GM19239 (cell line): ENCODE measurements around the gene A4GALT.
"Not testable (repeated sequence)": the region's sequence is repeated elsewhere in the genome, so short reads cannot be mapped to it uniquely, and the experiment has no call there.

Experiments
- DNase-seq: peaks from one replicate; pipeline ENCODE4 v3.0.0; 2011; ENCODE audit warnings: low spot score; ENCODE audit not compliant: insufficient read length
- FAIRE-seq: peaks from 2 replicates; lab custom pipeline; 2011; peaks lifted over from hg19 to GRCh38; lab: Jason Lieb, UNC

Gene A4GALT

DNA sequence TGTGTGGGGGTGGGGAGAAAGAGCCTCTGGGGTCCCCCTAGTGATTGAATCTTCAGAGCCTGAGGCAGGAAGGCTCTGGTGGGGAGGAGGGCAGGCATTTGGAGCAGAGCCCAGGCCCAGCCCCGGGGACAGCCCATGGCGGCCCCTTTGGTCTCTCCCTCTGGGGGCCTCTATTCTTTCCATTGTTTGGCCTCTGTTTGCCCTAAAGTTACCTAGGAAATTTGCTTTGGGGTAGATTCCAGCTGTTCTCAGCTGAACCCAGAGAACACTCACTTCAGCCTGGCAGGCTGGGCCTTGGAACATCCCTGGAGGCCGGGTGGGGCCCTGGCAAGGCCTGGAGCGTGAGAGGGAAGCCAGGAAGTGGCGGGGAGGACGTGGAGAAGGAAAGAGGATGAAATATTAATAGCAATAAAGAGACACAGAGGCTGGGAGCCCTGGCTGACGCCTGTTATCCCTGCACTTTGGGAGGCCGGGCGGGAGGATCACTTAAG, 22.9 kb upstream of the A4GALT start:
- DNase-seq (no peak), FAIRE-seq (no peak)

DNA sequence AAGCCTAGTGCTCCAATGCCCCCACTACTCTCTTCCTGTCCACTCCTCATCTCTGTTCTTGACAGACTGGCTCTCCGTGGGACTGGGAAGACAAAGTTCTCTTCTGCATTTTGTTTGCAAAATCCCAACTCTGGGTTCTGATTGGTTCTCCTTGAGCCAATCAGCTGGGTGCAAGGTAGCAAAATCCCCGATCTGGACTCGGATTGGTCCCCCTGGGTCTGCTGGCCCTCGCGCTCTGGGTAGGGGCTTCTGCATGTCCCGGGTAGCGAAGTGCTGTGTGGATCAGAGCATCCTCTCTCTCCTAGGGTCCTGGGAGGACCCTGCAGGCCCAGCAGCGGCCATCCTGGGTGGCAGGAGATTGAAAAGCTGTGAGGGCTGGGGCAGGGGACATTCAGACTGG, 22.3 kb upstream of the A4GALT start:
- DNase-seq (no peak), FAIRE-seq (no peak)

DNA sequence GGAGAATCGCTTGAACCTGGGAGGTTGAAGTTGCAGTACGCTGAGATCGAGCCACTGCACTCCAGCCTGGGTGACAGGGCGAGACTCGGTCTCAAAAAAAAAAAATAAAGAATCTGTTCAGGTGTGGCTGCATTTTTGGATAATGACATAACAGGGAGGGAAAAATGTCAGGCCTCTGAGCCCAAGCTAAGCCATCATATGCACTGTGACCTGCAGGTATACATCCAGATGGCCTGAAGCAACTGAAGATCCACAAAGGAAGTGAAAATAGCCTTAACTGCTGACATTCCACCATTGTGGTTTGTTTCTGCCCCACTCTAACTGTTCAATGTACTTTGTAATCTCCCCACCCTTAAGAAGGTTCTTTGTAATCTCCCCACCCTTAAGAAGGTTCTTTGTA, 19.6 kb upstream of the A4GALT start:
- not testable (repeated sequence) for DNase-seq, FAIRE-seq

DNA sequence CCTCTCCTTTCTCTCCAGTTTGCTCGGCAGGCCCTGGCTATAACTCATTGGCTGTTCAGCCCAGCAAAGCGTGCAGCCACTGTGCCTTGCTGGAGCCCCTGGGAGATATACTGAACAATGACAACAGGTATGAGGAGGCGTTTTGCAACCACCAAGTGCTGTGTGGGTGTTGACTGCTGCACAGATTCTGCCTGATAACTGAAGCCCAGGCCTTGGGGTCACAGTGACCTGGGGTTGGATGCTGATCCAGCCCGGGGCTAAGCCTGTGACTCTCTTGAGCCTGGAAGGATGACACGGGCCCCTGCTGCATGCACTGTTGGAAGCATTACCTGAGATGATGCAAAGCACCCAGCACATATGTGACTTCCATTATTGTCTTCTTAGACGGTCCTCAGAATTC, 13.7 kb upstream of the A4GALT start:
- DNase-seq (no peak), FAIRE-seq (no peak)

DNA sequence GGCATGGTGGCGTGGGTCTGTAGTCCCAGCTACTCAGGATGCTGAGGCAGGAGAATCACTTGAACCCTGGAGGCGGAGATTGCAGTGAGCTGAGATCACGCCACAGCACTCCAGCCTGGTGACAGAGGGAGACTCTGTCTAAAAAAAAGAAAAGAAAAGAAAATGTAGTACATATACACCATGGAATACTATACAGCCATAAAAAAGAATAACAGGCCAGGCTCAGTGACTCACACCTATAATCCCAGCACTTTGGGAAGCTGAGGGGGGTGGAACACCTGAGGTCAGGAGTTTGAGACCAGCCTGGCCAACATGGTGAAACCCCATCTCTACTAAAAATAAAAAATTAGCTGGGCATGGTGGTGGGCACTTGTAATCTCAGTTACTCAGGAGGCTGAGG, 12.7 kb upstream of the A4GALT start:
- DNase-seq, FAIRE-seq: not testable (repeated sequence)

DNA sequence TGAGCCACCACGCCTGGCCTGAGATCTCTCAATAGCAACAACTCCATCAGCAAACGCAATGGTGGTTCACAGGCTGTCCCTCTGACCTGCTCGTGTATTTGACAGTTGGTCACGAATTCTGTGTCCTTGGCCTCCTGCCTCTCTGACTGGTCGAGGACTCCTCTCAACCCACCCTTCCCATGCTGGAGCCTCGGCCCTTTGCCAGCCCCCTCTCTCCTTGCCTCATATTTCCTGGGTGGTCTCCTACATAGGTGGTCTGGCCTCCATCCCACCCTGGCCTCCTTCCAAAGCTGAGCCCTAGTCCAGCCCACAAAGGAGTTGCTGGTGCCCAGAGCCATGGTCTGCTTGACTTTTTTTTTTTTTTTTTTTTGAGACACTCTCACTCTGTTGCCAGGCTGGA, 11.4 kb upstream of the A4GALT start:
- no peak for FAIRE-seq

DNA sequence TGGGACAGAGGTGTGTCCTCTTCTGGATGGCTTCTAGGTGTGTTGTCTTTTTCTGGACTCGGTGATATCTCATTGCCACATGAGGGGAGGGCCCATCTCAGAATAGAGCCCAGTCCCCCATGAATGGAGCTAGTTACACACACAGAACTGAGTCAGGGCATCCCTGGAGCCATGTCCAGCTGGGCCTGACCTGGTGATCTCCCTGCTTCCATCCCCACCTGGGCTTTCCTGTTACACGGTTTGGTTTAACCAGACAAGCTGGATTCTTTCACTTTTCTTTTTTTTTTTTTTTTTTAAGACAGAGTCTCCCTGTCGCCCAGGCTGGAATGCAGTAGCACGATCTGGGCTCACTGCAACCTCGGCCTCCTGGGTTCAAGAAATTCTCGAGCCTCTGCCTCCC, 6.1 kb upstream of the A4GALT start:
- DNase-seq (no peak), FAIRE-seq (no peak)

More for the DNA sequence above, 11.4 kb upstream of the A4GALT start:
- DNase-seq = no peak

DNA sequence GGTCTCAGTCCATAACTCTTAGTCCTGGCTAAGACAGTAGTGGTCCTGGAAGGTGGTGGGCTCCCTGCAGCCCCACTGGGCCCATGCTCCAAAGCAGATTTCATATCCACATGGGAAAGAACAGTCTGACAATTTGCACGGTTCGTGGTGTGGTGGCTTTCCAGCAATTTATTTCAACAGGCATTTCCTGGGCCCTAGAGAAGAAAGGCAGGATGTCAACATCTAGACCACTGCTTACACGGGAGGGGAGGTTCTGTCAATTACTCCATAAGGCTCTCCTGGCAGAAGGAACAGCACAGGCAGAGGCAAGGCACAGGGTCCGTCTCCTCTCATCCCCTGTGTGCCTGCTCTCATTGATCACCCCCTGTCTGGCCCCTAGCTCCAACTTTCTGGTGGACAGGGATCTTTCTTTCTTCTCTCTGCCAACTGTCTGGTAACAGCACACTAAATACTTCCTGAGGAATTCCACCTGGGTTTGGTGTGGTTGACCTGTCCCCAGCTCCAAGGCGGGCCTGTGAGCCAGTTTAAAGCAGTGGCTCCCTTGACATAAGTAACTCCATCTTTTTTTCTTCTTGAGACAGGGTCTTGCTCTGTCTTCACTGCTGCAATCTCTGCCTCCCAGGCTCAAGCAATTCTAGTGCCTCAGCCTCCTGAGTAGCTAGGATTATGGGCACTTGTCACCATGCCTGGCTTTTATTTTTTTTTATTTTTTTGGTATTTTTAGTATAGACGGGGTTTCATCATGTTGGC, 5.1 kb upstream of the A4GALT start:
- no peak for DNase-seq
- no peak for FAIRE-seq

DNA sequence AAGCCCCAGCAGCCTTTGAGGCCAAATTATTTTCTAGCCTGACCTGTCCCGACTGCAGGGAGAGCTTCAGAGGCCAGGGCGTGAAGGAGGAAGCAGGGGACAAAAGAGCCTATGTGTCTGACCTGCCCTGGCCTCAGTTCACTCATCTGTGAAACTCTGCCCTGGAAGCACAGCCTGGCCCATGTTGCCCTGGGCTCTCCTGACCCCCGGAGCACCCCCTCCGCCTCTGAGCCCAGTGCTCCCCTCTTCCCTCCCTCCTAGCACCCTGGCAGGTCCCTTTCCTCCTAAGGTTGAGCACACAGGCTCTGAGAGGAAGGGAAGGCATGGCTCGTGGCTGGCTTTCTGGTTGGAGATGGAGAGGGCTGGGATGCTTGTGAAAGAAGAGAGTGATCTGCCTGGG, 3.4 kb upstream of the A4GALT start:
- DNase-seq = no peak
- FAIRE-seq = no peak

DNA sequence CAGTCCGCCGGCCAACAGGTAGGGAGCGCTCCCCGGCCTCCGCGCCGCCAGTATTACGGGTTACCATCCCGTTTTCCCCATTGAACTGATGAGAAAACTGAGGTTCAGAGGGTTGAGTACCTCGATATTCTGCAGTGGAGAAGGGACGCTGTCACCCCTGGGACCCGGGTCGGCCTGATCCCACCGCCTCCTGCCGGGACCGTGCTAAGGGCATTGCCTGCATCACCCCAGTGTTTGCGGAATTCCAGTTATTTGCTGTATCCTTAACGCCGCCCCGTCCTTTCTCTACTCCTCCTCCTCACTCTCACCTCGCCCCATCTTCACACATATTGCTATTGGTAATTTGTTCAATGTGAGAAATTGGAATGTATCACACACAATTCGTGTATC, 370 bp upstream of the A4GALT start:
- FAIRE-seq = peak; percentile 23
- DNase-seq = no peak

DNA sequence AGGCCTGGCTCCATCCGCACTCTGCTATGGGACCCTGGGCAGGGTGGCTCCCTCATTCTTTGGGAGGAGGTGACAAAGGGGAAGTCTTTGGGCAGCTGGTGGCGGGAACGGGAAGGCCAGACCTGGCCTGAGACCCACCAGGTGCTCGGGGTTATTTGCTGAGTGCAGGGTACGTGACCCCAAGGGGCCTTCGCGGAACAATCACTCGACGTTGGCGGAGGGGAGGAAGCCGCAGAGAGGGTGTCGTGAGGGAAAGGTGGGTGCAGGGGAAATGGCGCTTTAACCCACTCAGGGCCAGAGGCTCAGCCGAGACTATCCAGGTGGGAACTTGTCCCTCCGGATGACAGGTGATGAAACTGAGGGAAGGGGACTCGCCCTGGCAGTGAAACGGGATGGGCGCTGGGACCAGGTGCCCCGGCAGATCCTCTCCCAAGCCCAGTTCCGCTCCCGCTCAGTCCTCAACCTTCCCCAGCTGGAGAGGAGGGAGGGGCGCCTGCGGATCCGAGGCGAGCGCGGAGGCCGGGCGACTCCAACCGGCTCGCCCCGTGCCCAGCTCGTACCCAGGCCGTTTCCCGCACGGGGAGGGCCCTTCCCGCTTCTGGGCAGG, 911 bp downstream of the A4GALT start:
- no peak for DNase-seq

DNA sequence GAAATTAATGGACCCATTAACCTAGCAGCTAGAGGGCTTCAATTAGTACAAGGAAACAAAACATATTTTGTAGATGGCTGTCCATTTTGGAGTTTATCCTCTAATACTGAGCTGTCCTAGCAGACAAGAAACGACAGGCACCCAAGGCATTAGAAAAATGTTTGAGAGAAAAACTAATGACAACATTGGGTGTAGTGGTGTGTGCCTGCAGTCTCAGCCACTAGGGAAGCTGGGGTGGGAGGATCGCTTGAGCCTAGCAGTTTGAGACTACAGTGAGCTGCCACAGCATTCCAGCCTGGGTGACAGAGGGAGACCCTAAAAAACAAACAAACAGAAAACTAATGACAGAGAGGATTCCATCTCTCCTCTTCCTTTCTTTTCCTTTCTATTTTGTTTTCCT, 1.5 kb downstream of the A4GALT start:
- FAIRE-seq (peak; percentile 87), DNase-seq (no peak)

More for the DNA sequence above, 911 bp downstream of the A4GALT start:
- no peak for FAIRE-seq

DNA sequence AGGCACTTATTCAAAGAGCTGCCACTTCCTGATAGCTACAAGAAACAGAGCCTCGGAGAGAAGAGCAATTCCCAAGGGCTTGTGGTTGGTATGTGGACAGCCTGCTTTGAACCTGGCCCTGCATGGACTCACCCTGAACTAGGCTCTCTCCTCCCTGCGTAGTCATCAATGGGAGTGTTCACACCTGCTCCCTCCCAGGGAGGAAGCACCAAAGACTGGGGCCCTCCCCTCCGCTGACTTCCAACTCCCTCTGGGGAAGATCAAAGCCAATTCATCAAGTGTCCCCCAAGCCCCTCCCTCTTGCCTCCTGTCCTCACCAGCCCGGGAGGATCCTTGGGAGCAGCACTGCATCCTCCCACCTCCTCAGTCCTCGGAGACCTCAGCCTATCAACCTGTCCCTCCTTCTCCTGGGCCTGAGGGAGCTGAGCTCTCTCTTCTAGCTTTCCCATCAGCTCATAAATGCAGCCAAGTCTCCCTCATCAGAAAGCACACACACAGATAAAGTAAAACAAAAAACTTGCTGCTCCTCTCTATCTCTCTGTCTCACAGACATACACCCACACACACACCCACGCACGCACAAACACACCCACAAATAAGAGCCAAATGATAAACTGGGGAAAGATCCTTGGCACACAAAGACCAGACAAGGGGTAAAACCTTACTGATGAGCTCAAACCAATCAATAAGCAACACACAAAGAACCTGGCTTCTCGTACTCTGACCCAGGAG, 3.3 kb downstream of the A4GALT start:
- FAIRE-seq = no peak
- no peak for DNase-seq

DNA sequence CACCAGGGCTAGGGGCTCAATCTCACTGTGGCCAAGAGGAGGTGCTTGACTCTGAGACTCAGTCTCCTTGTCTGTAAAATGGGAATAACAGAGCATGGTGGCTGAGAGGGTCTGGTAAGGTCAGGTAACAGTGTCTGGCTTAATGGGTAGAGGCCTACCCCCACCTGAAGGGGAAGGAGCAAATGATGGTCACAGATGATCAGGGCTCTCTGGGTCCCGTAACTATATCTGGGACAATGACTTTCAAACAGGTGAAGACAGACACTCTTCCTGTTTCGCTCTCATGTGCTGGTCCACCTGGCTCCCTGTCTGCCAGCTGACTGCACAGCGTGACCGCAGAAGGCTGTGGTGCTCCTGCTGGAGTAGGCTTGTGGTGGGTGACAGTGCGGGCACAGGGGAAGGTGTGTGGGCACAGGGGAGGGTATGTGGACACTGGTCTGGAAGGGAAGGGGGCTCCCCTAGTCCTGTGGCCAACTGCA, 4.0 kb downstream of the A4GALT start:
- DNase-seq (peak; percentile 59), FAIRE-seq (peak; percentile 99)

DNA sequence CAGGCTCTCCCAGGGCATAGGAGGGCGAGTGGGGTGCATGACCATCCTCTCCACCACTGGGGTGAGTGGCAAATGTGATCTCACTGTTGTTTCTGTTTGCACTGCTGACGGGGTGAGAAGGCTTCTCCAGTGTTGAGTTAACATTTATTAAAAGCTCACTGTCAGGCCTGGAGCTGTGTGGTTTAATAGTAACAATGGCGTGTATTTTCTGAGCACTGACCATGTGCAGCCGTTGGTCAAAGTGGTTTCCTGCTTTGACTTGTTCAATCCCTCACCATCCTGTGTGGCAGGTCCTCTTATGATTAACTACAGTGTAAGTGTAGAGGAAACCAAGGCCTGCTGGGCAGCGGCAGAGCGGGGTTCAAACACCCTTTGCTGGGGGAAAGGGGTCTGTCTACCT, 4.4 kb downstream of the A4GALT start:
- DNase-seq (no peak), FAIRE-seq (no peak)

DNA sequence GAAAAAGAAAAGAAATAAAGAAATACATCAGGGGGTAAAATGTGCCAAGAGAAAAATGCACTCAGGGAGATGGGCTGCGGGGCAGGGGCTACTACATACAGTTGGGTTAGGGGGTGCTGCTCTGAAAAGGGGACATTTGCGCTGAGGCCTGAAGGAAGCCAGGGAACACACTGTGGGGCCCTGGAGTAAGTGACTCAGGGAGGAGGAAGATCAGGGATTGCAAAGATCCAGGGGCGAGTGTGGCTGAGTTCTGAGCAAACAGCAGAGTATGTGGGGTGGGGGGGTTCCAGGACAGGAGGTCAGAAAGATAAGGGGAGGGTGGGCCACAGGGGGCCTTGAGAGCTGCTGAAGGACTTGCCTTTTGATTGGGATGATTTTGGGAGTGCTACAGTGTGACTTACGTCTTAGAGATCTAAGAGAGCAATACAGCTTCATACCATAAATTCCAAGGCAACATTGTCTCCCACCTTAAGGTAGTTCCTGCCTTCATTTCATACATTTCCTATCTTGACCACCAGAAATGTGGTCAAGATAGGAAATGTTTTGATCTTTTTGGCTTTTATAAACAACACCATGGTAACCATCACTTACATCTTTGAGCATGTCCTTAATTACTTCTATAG, 5.8 kb downstream of the A4GALT start:
- FAIRE-seq = peak; percentile 87
- no peak for DNase-seq

DNA sequence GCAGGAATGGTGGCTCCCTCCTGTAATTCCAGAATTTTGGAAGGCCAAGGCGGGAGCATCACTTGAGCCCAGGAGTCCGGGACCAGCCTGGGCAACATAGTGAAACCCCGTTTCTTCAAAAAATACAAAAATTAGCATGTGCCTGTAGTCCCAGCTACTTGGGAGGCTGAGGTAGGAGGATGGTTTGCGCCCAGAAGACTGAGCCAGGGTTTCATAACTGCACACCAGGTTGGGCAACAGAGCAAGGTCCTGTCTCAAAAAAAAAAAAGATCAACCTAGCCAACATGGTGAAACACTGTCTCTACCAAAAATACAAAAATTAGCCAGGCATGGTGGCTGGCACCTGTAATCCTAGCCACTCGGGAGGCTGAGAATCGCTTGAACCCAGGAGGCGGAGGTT, 6.4 kb downstream of the A4GALT start:
- no peak for DNase-seq
- FAIRE-seq = no peak

DNA sequence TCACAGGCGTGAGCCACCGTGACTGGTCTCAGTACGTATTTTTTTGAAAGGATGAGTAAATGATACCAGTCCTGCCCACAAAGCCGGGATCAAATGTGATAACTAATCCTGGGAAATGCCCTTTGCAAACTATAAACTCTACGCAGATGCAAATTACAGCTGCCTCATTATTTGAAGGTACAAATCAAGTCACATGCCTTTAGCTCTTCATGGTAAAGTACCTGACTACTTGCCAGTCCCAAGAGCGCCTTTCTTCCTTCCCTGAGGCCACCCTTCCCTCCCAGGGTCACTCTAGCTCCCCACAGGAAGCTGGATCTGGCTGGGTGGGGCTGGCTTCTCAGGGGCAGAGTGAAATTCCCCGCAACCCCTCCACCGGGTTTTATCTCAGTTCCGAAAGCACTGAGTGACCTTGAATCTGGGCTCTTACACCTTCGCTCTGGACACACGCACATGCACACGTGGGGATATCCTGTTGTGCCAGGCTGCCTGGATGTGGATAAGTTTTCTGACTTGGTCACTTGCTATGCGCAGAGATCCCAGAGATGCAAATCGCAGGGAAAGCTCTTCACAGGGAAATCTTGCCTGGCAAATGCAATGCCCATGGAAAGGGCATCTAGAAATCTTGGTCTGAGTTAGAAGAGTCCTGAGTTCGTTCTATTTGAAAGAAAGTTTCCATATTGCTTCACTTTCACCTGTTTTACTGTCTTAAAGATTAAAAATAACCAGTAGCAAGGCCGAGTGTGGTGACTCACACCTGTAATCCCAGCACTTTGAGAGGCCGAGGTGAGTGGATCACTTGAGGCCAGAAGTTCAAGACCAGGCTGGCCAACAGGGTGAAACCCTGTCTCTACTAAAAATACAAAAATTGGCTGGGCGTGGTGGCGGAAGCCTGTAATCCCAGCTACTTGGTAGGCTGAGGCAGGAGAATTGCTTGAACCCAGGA, 8.5 kb downstream of the A4GALT start:
- FAIRE-seq = peak; percentile 64
- DNase-seq = no peak

DNA sequence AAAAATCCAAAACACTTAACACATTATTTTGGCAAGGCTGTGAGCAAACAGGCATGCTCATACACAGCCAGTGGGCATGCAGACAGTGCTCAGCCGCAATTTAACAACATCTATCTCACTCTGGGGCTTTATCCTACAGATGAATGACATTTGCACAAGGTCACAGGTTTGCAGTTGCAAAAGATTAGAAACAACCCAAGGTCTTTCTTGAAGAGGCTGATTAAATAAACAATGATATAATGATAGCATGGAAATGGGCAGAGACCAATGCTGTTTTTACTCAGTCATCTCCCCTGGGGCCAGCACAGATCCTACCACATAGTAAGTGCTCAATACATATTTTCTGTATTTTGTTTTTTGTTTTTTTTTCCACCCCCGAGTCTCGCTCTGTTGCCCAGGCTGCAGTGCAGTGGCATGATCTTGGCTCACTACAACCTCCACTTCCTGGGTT, 9.4 kb downstream of the A4GALT start:
- FAIRE-seq (peak; percentile 4), DNase-seq (no peak)
